GM10847 (cell line): ENCODE measurements around the gene FGFR2.

Experiments used
- POLR2A ChIP-seq: IDR thresholded peaks from 2 replicates; pipeline ENCODE4 v1.6.1; 2011; ENCODE audit not compliant: insufficient read length; ENCODE audit errors: extremely low read depth

Gene FGFR2

DNA sequence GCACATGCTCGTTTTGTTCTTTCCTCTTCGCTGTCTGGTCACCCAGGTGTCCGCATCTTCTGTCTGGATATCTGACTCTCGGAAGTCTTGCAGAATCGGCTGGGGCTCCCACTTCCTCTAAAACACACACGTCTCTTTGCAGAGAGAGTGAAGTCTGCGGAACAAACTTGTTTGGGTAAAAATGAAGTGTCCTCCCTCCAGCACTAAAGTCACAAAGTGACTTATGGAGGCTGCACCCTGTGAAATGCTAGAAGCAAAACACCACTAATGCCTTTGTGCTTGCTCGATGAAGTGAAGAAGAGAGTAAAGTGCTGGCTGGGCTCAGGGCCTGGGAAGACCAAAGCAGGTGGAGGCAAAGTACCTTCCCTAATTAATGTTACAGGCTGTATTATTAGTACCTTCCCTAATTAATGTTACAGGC lies 71.4 kb downstream of the FGFR2 start:
- no peak for TF ChIP-seq POLR2A

DNA sequence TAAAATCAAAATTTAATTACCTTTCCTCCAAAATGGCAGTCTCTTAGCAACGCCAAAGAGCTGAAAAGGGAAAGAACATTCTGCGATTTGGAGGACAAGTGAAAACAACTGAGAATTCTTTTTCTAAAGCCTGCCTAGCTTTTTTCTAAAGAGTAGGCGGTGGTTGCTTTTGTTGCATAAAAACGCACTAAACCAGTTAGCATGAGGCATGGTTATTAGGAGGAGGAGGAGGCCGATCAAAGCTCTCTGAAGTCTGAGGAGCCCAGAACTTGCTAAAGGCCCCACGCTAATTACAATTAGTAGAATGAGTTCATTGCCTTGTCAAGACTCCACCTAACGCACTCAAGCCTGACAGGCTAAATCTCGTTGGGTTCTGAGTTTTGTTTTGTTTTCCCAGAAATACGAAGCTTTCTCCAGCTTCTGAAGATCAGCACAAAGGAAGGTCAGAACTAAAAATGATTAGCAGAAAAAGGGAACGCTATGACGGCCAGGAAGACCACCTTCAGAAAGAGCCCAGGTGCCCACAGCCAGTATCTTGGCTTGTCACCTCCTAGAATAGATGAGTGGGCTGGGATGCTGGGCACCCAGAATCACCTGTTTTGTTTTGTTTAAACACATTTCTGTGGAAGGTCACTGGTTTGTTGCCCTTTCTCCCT lies 72.0 kb downstream of the FGFR2 start:
- TF ChIP-seq POLR2A, result no peak

DNA sequence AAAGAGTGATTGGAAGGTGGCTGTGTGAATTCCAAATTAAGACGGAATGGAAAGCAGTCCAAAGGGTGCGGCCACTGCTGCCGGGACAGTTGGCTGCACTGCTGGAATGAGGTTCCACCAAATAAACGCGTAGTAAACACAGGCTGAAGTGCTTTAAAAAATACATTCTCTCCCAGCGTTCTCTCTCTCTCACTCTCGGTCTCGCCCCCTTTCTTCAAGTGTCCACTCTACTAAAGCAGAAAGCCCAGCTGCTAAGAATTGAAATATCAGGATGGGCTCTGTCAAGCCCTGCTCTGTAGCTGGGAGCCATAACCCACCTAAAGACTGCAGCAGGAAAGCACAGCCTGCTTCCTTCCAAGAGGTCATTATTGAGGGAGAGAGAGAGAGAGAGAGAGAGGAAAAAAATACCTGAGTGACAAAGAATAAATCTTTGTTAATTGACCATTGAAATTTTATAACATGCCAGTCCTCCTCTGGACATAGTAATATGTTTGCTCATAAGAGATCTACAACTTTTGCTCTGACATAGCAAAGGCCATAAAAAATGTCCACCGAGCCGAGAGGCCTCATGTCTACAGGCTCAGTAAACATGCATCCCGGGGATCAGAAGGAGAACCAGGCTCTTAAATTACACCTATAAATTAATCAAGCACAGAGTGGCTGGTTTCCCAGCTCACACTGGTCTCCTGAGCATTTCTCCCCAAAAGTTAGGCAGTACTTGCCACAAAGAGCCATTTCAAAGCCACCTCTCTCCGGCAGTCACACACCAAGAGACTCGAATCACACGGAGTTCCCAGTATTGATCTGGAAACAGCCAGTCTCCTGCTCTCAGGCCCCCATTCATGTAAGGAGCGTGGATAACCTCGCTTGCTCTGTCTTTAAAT lies 72.8 kb downstream of the FGFR2 start:
- TF ChIP-seq POLR2A, result no peak

DNA sequence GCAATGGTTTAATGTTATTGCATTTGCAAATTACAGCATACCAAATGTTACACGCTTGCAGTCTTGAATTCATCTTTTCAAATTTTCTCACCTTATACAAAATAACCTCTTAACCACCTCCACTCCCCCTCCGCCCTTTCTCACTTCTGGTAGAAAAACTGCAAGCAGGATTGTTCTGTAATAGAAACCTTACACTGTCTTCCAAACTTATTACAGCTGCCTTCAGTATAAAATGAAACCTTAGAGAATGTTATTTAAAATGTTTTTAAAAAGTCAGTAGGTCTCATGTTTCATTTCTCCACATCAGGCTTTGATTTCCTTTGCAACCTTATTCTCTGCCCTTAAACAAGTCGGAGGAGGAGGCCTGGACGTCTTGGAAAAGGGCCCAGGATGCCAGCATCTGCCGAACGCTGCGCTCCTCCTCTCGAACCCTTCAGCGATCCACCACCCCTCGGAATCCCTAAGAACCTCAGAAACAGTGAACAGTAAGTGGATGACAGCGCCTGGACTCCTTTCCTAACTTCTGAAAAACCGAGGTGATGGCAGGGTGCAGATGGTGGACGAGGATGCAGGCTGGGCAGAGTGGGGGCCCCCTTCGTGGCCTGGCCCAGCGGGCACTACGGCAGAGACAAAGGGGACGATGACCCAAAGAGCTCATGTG lies 74.0 kb downstream of the FGFR2 start:
- no peak for TF ChIP-seq POLR2A

DNA sequence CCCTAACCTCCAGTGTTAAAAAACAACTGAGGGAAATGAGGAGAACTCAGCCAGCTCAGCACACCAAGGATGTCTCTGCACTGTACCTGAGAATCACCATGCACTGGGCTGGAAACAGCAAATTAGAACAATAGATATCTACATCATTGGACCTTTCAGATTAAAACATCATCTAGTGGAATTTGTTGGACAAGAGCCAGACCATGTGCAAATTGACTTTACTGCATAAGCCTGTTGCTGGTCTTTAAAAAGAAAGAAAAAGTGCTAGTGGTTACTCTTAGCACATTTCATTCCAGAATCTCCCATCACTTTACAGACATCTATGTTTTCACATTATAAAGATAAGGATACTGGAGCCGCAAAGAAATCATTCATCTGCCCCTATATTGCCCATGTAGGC lies 75.4 kb downstream of the FGFR2 start:
- no peak for TF ChIP-seq POLR2A

DNA sequence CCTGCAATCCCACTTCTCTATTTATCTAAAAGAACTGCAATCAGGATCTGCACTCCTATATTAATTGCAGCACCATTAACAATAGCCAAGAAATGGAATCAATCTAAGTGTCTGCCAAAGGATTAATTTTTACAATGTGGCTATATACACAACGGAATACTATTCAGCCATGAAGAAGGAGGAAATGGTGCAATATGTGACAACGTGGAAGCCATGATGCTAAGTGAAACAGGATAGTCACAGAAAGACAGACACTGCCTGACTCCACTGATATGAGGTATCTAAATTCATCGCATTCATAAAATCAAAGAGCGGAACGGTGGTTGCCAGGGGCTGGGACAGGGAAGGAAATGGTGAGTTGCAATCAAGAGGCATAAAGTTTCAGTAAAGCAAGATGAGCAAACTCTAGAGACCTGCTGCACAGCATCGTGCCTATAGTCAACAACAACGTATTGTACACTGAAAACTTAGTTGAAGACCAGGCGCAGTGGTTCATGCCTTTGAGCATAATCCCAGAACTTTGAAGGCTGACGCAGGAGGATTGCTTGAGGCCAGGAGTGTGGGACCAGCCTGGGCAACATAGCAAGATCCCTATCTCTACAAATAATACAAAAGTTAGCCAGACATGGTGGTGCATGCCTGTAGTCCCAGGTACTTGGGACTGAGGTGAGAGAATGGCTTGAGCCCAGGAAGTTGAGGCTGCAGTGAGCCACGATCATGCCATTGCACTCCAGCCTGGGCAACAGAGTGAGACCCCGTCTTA lies 76.3 kb downstream of the FGFR2 start:
- TF ChIP-seq POLR2A, result no peak

DNA sequence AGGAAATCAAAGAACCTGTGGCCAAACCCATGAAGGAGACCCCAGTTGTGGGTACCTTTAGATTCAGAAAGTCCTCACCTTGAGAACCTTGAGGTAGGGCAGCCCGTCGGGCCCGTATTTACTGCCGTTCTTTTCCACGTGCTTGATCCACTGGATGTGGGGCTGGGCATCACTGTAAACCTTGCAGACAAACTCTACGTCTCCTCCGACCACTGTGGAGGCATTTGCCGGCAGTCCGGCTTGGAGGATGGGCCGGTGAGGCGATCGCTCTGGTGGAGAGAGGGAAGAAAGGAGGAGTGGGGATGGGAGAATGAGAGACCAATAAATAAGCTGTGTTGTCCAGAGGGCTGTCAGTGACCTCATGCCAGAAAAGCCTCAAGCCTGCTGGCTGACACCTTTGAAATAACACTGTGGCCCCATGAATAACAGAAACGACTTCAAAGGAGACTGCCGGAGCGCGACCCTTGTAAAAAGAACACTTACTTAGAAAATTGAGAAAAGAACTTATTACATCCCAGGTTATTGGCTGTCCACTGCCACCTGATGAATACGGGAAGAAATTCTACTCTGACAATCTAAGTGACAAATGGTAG lies 78.2 kb downstream of the FGFR2 start:
- no peak for TF ChIP-seq POLR2A

DNA sequence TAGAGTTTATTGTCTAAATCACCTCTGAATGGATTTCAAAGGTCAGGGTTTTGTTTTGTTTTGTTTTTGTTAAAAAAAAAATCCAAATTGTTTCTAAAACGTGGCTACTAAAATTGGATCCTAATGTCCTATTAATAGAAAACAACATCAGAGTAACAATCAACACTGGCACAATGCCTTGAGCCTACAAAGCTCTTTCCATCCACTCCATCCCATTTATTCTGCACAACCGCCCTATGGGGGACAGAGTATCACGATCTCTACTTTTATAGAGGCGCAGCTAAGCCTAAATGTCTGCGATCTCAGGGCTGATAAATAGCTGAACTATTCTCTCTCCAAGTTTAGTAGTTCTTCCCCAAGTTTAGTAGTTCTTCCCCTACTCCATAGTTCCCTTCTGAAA lies 78.8 kb downstream of the FGFR2 start:
- no peak for TF ChIP-seq POLR2A

DNA sequence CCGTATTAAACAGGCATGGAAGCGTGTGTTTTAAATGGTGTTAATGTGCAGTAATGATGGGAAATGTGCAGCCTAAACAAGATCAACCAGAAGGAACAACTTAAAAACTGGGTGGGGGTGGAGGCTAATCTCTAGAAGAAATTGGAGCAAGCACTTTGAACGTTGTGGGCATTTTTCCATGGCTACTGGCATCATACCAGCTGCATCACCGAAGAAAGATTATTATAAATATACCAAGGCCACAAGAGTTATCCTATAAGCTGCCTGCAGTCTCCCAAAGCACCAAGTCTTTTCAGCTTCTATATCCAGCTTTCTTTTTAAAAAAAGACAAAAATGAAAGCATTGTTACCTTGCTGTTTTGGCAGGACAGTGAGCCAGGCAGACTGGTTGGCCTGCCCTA lies 79.9 kb downstream of the FGFR2 start:
- TF ChIP-seq POLR2A, result no peak

DNA sequence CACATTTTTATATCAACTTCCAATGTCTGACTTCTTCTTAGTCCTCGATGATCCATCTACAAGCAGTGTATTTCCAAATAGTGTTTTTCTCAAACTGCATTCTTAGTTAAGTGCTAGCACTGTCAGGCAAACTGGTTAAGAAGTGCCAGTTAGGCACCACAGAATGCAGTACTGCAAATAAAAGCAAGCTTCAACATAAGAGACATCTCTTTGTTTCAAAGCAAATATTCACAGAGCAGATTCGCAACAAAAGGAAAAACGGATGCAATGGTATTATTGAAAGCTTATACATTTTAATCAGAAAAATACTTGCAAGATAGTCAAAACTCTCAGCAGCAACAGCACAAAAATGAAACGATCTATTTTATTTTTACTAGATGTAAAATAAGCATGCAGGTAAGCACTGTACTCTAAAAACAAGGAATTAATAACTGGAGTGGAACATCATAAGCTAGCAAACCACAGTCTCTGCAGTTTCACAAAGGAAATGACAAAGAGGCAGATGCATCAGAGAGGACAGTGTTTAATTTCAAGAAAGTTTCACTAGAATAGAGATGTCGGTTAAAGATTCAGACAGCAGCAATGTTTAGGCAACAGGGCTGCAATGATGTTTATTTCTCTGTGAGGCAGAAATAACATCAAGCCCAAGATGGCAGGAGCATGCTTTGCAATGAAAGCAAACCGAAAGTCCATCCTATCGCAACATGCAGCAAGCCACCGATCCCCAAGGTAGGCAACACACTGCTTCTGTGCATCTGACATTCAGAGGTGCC lies 82.0 kb downstream of the FGFR2 start:
- no peak for TF ChIP-seq POLR2A

DNA sequence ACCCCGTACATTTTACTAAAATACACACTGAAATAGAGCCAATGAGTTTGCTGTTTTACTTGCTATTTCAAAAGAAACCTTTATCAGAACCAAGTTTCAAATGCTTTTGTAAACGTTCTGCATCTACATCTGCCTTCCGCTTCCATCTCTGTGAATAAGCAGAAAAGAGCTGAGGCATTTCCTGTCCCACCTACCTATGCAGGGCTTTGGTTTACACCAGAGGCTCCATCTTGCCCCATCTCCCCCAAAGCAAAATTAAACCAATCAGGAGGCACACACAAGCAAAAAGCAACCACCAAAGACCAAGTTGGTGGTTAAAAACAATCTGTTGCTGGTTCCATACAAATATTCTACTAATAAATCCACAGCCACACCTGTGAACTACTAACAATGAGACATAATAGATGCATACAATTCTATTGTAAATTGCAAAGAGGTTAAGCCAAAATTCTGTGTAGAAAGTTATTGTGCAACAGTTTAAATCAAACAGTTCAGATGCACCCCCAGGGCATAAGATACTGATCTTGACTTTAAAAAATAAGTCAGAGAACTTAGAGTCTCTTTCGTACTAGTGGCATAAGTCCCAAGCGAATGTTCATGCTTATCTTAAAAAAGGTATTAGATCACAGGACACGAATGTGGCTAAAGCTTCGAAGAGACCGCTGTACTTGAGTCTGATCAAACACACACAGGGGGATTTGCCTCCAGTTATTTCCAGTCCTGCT lies 83.9 kb downstream of the FGFR2 start:
- TF ChIP-seq POLR2A, result no peak

DNA sequence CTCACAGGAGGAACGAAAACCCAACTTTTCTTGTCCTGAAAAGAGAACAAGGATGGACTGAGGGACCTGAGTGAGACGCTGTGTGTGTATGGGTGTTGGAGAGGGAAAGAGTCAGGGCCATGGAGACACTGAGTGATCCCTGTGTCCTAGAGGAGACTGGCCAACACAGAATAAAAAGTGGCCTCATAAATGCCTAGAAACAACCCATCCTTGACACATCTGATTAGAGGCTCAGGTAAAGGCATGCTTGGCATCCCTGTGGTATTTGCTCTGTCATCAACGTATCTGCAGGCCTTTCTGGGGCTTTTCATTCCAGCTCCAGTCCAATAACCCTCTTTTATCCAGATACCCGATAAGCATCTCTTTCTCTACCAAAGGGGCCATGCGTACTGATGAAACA lies 86.3 kb downstream of the FGFR2 start:
- TF ChIP-seq POLR2A, result no peak

DNA sequence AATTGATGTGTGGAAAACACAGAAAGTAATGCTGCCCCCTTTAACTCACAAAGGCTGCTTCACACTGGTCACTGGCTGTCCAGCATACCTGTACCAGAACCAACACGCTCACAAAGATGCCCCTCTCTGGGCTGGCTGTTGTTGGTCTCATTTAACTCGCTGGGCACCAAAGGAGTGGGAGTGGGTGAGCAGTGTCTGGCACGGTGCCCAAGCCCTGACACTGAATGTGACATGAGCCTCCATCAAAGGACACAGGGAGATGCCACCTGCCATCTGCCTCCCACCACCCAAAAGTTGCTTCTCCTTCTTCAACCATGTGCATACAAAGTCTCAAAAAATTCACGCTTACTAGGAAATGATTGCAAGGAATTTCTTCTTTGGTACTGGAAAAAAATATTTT lies 86.8 kb downstream of the FGFR2 start:
- TF ChIP-seq POLR2A, result no peak
